Measurements from ENCODE around the gene SLC24A3.

The SLC24A3 gene

GRCh38 chr20:19465536-19465935 lies 253.1 kb downstream of the SLC24A3 start:
- TF ChIP-seq CTCF (IDR thresholded peaks at IDR 0.05; ENCODE audit: borderline replicate concordance, insufficient read depth, low read depth, low read length), result no peak
- H3K4me3 ChIP-seq (ENCODE audit: low read depth, low read length), result no peak overlapping the region

- no peak overlapping the region for H3K4me3 ChIP-seq (ENCODE audit: low read depth, low read length)
- no peak for TF ChIP-seq CTCF (IDR thresholded peaks at IDR 0.05; ENCODE audit: borderline replicate concordance, insufficient read depth, low read depth, low read length)
These were observed 253.9 kb downstream of the SLC24A3 start for GRCh38 chr20:19466206-19466928.

GRCh38 chr20:19473216-19473921 lies 260.9 kb downstream of the SLC24A3 start:
- no peak overlapping the region for H3K4me3 ChIP-seq (ENCODE audit: low read depth, low read length)
- no peak for TF ChIP-seq CTCF (IDR thresholded peaks at IDR 0.05; ENCODE audit: borderline replicate concordance, insufficient read depth, low read depth, low read length)

GRCh38 chr20:19473922-19474286 lies 261.5 kb downstream of the SLC24A3 start:
- no peak for TF ChIP-seq CTCF (IDR thresholded peaks at IDR 0.05; ENCODE audit: borderline replicate concordance, insufficient read depth, low read depth, low read length)
- no peak overlapping the region for H3K4me3 ChIP-seq (ENCODE audit: low read depth, low read length)

GRCh38 chr20:19478320-19478895 lies 266.0 kb downstream of the SLC24A3 start:
- H3K4me3 ChIP-seq (ENCODE audit: low read depth, low read length), result no peak overlapping the region
- TF ChIP-seq CTCF (IDR thresholded peaks at IDR 0.05; ENCODE audit: borderline replicate concordance, insufficient read depth, low read depth, low read length), result no peak

GRCh38 chr20:19482726-19483125 lies 270.3 kb downstream of the SLC24A3 start:
- H3K4me3 ChIP-seq (ENCODE audit: low read depth, low read length), result no peak overlapping the region
- no peak for TF ChIP-seq CTCF (IDR thresholded peaks at IDR 0.05; ENCODE audit: borderline replicate concordance, insufficient read depth, low read depth, low read length)
